Neuronal stem cell (in vitro differentiated cells): ENCODE results near the gene TUFT1.
"Not testable (repeated sequence)": the region's sequence is repeated elsewhere in the genome, so short reads cannot be mapped to it uniquely, and the experiment has no call there.

Source experiments
- DNase-seq: peaks from one replicate; pipeline ENCODE4 v3.0.0-alpha.2; 2013; ENCODE audit warnings: low spot score
- H2AFZ ChIP-seq: one replicate; pipeline ENCODE4 v1.6.1; 2013; ENCODE audit warnings: mild to moderate bottlenecking, low read length, inconsistent platforms
- H2AK5ac ChIP-seq: 2 replicates; pipeline ENCODE4 v1.6.1; 2013; ENCODE audit warnings: low read depth, mild to moderate bottlenecking, inconsistent platforms, low read length, moderate library complexity, mixed read lengths
- H2BK120ac ChIP-seq: 2 replicates; pipeline ENCODE4 v1.6.1; 2013; ENCODE audit warnings: low read depth, mild to moderate bottlenecking, inconsistent platforms, low read length, moderate library complexity, mixed read lengths
- H2BK12ac ChIP-seq: one replicate; pipeline ENCODE4 v1.6.1; 2013; ENCODE audit warnings: low read length, inconsistent platforms
- H2BK15ac ChIP-seq: 2 replicates; pipeline ENCODE4 v1.6.1; 2013; ENCODE audit warnings: mild to moderate bottlenecking, low read length, inconsistent platforms, mixed read lengths
- H2BK5ac ChIP-seq: one replicate; pipeline ENCODE4 v1.6.1; 2013; ENCODE audit warnings: inconsistent platforms, mild to moderate bottlenecking, low read length, moderate library complexity
- H3K14ac ChIP-seq: one replicate; pipeline ENCODE4 v1.6.1; 2013; ENCODE audit warnings: low read length, inconsistent platforms
- H3K18ac ChIP-seq: 2 replicates; pipeline ENCODE4 v1.6.1; 2013; ENCODE audit warnings: low read length, inconsistent platforms
- H3K23ac ChIP-seq: 2 replicates; pipeline ENCODE4 v1.6.1; 2013; ENCODE audit warnings: low read depth, mild to moderate bottlenecking, mixed read lengths, low read length, inconsistent platforms; ENCODE audit not compliant: poor library complexity
- H3K27ac ChIP-seq: replicated peaks from 3 replicates; pipeline ENCODE4 v1.5.1; 2013; ENCODE audit warnings: low read length, inconsistent platforms
- H3K27me3 ChIP-seq, 3 experiments: 2 replicates each; pipeline ENCODE4 v1.6.1; 2013; ENCODE audit warnings: low read length in 3 of 3, mild to moderate bottlenecking in 2 of 3, inconsistent platforms in 1 of 3, low read depth in 1 of 3, mixed read lengths in 1 of 3, moderate library complexity in 1 of 3; ENCODE audit not compliant: control insufficient read depth in 3 of 3, insufficient read depth in 3 of 3
- H3K36me3 ChIP-seq, 2 donors: replicated peaks in 1 of 2; 2 replicates each; pipeline ENCODE4 v1.6.1; 2013; ENCODE audit warnings: low read length in 2 of 2; ENCODE audit not compliant: control insufficient read depth in 2 of 2, insufficient read depth in 2 of 2
- H3K4ac ChIP-seq: 2 replicates; pipeline ENCODE4 v1.6.1; 2013; ENCODE audit warnings: inconsistent platforms, mild to moderate bottlenecking, low read length, moderate library complexity
- H3K4me1 ChIP-seq, 2 donors: 1 replicate in 1 of 2; 2 replicates in 1 of 2; pipeline ENCODE4 v1.6.1; 2013; ENCODE audit warnings: low read length in 2 of 2, low read depth in 1 of 2; ENCODE audit not compliant: control insufficient read depth in 2 of 2, insufficient read depth in 1 of 2
- H3K4me2 ChIP-seq: one replicate; pipeline ENCODE4 v1.6.1; 2013; ENCODE audit warnings: mild to moderate bottlenecking, low read length, inconsistent platforms; ENCODE audit not compliant: insufficient read depth, poor library complexity, severe bottlenecking
- H3K4me3 ChIP-seq, 2 donors: 2 replicates each; pipeline ENCODE4 v1.5.1; 2013; ENCODE audit warnings: low read length in 2 of 2, mild to moderate bottlenecking in 2 of 2, inconsistent platforms in 1 of 2, moderate library complexity in 1 of 2
- H3K79me1 ChIP-seq: one replicate; pipeline ENCODE4 v1.6.1; 2013; ENCODE audit warnings: low read depth, mild to moderate bottlenecking, inconsistent platforms, low read length, moderate library complexity
- H3K9ac ChIP-seq: one replicate; pipeline ENCODE4 v1.6.1; 2013; ENCODE audit warnings: mild to moderate bottlenecking, low read depth, low read length, inconsistent platforms; ENCODE audit not compliant: poor library complexity
- H3K9me3 ChIP-seq, 2 donors: replicated peaks in 1 of 2; 2 replicates each; pipeline versions ENCODE3 to v1.6.1; 2013; ENCODE audit warnings: low read length in 2 of 2, mild to moderate bottlenecking in 2 of 2, inconsistent platforms in 1 of 2, low read depth in 1 of 2, mixed read lengths in 1 of 2, moderate library complexity in 1 of 2; ENCODE audit not compliant: control insufficient read depth in 2 of 2, insufficient read depth in 1 of 2
- H4K8ac ChIP-seq: one replicate; pipeline ENCODE4 v1.6.1; 2013; ENCODE audit warnings: low read depth, mild to moderate bottlenecking, inconsistent platforms, low read length, moderate library complexity
- H4K91ac ChIP-seq: one replicate; pipeline ENCODE4 v1.6.1; 2013; ENCODE audit warnings: low read length, low read depth, mild to moderate bottlenecking, inconsistent platforms; ENCODE audit not compliant: poor library complexity
- WGBS, 2 donors: extraction: QIAGEN DNeasy Blood & Tissue Kit; methylation state at CpG; one replicate each; pipeline ENCODE4 v1.1.7; 2013; ENCODE audit warnings: missing lambda C conversion rate in 2 of 2, mixed read lengths in 1 of 2; ENCODE audit not compliant: insufficient read length in 2 of 2, insufficient replicate concordance in 1 of 2; ENCODE audit errors: extremely low coverage in 2 of 2; 5-methylcytosine and 5-hydroxymethylcytosine counted together

The TUFT1 gene

GRCh38 chr1:151519667-151520066 is 20.4 kb upstream of the TUFT1 start:
- Histone ChIP-seq H3K9ac (no peak overlapping the region), H3K4me2 (no peak overlapping the region), H3K27me3 (no peaks in the 10 kb centered on the region), H3K4me1 (peaks cover 0 to 3% of the 10 kb centered on the region in 2 donors), H3K23ac (no peak overlapping the region), H2BK12ac (no peak overlapping the region), H2BK15ac (no peak overlapping the region), H3K4me3 (no peak overlapping the region), H2BK120ac (no peak overlapping the region), H2BK5ac (no peak overlapping the region), H4K8ac (no peak overlapping the region), H3K9me3 (no peaks in the 10 kb centered on the region), H3K36me3 (peaks cover 12 to 15% of the 10 kb centered on the region in 2 donors), H3K14ac (no peak overlapping the region), H3K27ac (no peak overlapping the region), H2AK5ac (no peak overlapping the region), H3K4ac (no peak overlapping the region), H3K18ac (no peak overlapping the region), H4K91ac (no peak overlapping the region), H3K79me1 (no peaks in the 10 kb centered on the region), H2AFZ (no peak overlapping the region)
- DNase-seq, result no peak
- WGBS, 2 donors, result no CpG with 5 or more reads among the region's 2 CpGs

GRCh38 chr1:151520359-151520758 is 19.8 kb upstream of the TUFT1 start:
- H4K8ac ChIP-seq, result no peak overlapping the region
- no peak overlapping the region for H3K4ac ChIP-seq
- H3K14ac ChIP-seq, result no peak overlapping the region
- H2BK12ac ChIP-seq, result no peak overlapping the region
- no peak overlapping the region for H3K4me2 ChIP-seq
- H4K91ac ChIP-seq, result no peak overlapping the region
- H3K27me3 ChIP-seq, result no peaks in the 10 kb centered on the region
- H2AK5ac ChIP-seq, result no peak overlapping the region
- WGBS, 2 donors, result no CpG with 5 or more reads among the region's 4 CpGs
- no peak overlapping the region for H3K9ac ChIP-seq
- H3K4me1 ChIP-seq, result peaks cover 0 to 3% of the 10 kb centered on the region in 2 donors
- no peak overlapping the region for H2BK15ac ChIP-seq
- H2AFZ ChIP-seq, result no peak overlapping the region
- peaks cover 15 to 19% of the 10 kb centered on the region in 2 donors for H3K36me3 ChIP-seq
- no peak overlapping the region for H2BK120ac ChIP-seq
- no peaks in the 10 kb centered on the region for H3K9me3 ChIP-seq
- H3K4me3 ChIP-seq, result no peak overlapping the region
- H3K79me1 ChIP-seq, result no peaks in the 10 kb centered on the region
- H3K23ac ChIP-seq, result no peak overlapping the region
- no peak overlapping the region for H3K18ac ChIP-seq
- DNase-seq, result no peak
- no peak overlapping the region for H3K27ac ChIP-seq
- no peak overlapping the region for H2BK5ac ChIP-seq

GRCh38 chr1:151522427-151522826 is 17.7 kb upstream of the TUFT1 start:
- not testable (repeated sequence) for H3K18ac ChIP-seq, H3K9me3 ChIP-seq
- no CpG with 5 or more reads among the region's 7 CpGs for WGBS, 2 donors

GRCh38 chr1:151523326-151523725 is 16.8 kb upstream of the TUFT1 start:
- H2BK5ac ChIP-seq, result no peak overlapping the region
- no peak for DNase-seq
- H2AFZ ChIP-seq, result no peak overlapping the region
- no peak overlapping the region for H3K4me3 ChIP-seq
- H2BK15ac ChIP-seq, result no peak overlapping the region
- H3K27ac ChIP-seq, result no peak overlapping the region
- H2AK5ac ChIP-seq, result no peak overlapping the region
- no peak overlapping the region for H3K23ac ChIP-seq
- no peak overlapping the region for H2BK12ac ChIP-seq
- no peaks in the 10 kb centered on the region for H3K79me1 ChIP-seq
- H3K18ac ChIP-seq, result no peak overlapping the region
- H3K27me3 ChIP-seq, result no peaks in the 10 kb centered on the region
- no peak overlapping the region for H4K91ac ChIP-seq
- H3K9ac ChIP-seq, result no peak overlapping the region
- no peak overlapping the region for H3K4ac ChIP-seq
- no peaks in the 10 kb centered on the region for H3K9me3 ChIP-seq
- H4K8ac ChIP-seq, result no peak overlapping the region
- H3K14ac ChIP-seq, result no peak overlapping the region
- no peak overlapping the region for H3K4me2 ChIP-seq
- H2BK120ac ChIP-seq, result no peak overlapping the region
- H3K36me3 ChIP-seq, result peaks cover 18 to 24% of the 10 kb centered on the region in 2 donors
- WGBS, 2 donors, result no CpG with 5 or more reads among the region's 5 CpGs
- no peaks in the 10 kb centered on the region for H3K4me1 ChIP-seq

More at GRCh38 chr1:151522427-151522826, 17.7 kb upstream of the TUFT1 start:
- H3K14ac ChIP-seq, H4K8ac ChIP-seq, H3K9ac ChIP-seq, H2BK12ac ChIP-seq, H3K4me3 ChIP-seq, H3K27me3 ChIP-seq, DNase-seq, H2BK15ac ChIP-seq, H3K4ac ChIP-seq, H3K27ac ChIP-seq, H3K4me1 ChIP-seq, H3K4me2 ChIP-seq, H2AFZ ChIP-seq, H2AK5ac ChIP-seq, H2BK120ac ChIP-seq, H3K79me1 ChIP-seq, H3K23ac ChIP-seq, H4K91ac ChIP-seq, H2BK5ac ChIP-seq: not testable (repeated sequence)
- peaks cover 18 to 24% of the 10 kb centered on the region in 2 donors for H3K36me3 ChIP-seq
